Activated CD4-positive, alpha-beta T cell treated with anti-CD3 and anti-CD28 coated beads for 24 hours (primary cell): ENCODE measurements around the gene KRT72.

Experiments
- DNase-seq, 2 donors: peaks; one replicate each; pipeline ENCODE4 v3.0.0-alpha.2; 2020; ENCODE audit warnings: low read depth in 2 of 2

Gene KRT72

GRCh38 chr12:52630008-52630500 lies 28.8 kb upstream of the KRT72 start:
- DNase-seq, result no peak

- DNase-seq, result no peak
These were observed 28.2 kb upstream of the KRT72 start for GRCh38 chr12:52629281-52630007.

DNA sequence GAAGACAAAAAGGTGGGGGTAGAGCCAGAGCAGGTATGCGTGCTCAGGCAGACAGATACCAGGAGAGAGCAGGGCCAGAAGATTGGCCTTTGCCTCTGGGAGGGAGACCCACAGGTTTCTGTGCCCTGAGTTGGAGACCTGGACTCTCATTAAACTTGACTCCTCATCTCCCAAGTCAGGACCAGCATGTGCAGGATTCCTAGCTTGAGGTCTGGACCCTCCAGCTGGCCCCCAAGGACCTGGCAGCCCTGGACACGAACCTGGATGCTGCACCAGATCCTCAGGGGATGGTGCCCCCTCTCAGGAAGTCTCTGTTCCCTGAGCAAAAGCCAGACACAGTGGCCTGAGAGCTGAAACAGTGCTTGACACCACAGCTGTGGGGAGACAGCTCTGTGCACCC lies 27.6 kb upstream of the KRT72 start:
- no peak for DNase-seq

- DNase-seq, result no peak
These were observed 26.8 kb upstream of the KRT72 start for GRCh38 chr12:52628111-52628507.

- no peak for DNase-seq
These were observed 26.3 kb upstream of the KRT72 start for GRCh38 chr12:52627395-52628110.

DNA sequence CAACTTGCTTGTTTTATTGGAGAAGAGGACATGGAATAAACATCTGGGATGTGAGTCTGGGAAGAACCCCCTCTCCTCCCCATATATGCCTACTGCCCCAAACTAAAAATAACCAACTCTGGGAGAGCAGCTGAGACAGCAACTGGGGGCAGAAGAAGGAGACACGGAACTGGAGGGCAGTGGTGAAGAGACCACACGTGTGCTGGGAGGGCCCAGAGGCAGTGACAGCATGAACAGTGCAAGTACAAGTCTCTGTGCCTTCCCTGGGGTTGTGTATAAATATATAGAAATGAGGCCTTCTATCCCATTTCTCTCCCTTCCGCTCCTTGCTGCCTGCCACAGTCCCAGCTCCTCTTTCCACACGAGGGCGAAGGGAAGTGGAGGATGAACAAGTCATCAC lies 21.1 kb upstream of the KRT72 start:
- DNase-seq, result no peak

DNA sequence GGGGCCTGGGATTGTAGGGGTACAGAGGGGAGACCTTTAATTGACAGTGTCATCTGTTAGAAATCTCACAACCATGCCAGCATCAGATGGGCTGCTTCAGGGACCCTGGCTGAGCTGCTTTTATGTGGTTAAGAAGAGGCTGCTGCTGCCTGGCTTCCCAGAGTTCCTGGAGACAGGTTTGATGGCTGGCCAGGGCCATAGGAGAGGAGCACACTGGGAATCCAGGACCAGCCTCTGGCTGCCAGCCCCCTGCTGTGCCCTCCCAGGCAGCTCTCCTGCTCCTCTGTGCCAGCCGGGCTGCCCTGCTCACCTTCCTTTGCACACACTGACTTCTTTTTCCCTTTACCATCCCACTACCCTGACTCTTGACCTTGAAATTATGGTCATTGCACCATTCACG lies 17.6 kb upstream of the KRT72 start:
- no peak for DNase-seq

DNA sequence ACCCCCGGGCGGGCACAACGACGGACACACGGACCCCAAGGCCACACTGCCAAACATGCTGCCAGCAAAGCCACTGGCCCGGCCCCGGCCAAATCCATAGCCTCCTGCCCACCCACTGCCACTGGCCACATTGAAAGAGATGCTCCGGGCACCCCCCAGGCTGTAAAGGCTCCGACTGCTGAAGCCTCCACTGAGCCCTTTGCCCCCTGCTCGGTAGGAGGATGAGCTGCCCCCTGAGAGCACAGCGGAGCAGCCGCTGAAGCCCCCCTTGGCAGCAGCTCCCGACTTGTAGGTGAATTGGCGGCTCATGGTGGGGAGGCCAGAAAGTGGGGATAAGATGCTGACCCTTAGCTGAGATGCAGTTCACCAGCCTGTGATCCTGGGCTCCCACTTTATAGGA lies 17.0 kb upstream of the KRT72 start, which contains the start of gene KRT73:
Gene KRT73, minus strand, starts transcription at position 344 of the 400 bp plus-strand sequence. Its CDS starts 35 bp downstream, at position 309.
- no peak for DNase-seq

GRCh38 chr12:52617403-52617785 lies 16.1 kb upstream of the KRT72 start:
- no peak for DNase-seq

- no peak for DNase-seq
These were observed 15.6 kb upstream of the KRT72 start for GRCh38 chr12:52616680-52617402.

GRCh38 chr12:52615912-52616311 lies 14.6 kb upstream of the KRT72 start:
- DNase-seq, result no peak

GRCh38 chr12:52615208-52615868 lies 14.1 kb upstream of the KRT72 start:
- DNase-seq, result no peak

- DNase-seq, result no peak
These were observed 13.3 kb upstream of the KRT72 start for GRCh38 chr12:52614381-52615207.

DNA sequence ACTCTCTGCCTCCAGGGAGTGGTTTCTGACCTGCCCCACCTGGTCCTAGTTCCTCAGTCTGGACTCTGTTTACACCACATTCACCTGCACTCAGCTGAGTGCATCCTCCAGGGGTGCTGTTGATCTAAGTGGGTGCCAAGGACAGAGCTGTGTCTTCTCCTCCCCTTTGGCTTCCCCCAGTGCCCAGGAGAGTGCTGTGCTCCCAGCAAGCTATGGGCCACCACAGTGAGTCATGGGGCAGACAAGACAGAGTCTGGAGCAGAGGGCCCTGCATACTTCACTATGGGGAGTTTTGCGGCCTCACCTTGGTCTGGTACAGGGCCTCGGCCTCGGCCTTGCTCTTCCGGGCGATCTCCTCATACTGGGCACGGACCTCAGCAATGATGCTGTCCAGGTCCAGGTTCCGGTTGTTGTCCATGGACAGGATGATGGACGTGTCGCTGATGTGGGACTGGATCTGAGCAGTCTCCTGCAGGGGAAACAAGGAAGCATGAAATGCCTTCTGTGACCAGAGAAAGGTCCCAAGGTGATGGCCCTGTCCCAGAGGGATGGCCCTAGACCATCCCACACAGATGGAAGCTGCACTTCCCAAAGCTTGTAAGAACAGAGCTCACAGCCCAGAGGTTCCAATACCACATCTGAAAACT lies 12.2 kb upstream of the KRT72 start:
- no peak for DNase-seq

DNA sequence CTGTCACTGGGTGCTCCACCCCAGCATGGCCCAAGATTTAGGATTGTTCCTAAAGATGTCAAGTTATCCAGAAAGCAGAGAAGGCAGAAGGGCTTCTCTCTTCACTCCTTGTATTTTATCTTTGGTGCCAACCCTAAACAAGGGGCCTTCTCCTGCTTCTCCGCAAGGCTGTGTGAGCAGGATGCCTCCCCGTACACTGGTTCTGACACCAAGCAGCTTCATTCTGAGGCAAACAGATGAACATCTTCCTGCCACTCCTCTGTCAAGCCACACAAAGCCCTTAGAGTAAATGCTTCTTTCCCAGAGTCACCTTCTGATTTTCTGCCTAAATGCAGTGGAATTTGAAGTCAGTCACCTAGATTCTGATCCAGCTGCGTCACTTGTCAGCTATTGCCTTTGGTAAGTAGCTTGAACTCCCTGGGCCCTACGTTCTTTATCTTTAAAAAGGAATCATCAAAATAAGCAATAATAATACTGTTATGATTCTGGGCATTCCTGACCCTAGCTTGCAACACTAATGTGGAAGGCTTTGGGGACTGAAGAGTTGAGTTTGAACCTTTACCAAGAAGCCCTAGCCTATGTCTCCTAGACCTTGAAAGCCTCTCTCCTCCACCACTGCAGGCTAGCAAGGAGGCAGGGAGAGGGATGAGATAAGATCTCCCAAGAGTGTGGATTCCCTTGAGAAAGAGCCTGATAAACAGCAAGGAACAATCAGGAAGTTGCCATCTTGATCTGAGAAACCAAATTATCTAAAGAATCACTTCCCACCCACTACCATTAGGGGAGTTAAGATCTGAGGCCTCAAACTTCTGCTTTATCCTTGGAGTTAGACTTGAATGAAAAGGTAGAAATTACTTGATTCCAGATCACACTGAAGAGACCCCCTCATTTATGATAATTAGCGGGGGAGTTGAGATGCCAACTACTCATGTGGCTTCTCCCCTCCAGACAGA lies 11.4 kb upstream of the KRT72 start:
- no peak for DNase-seq

GRCh38 chr12:52611080-52611468 lies 9.8 kb upstream of the KRT72 start:
- no peak for DNase-seq

DNA sequence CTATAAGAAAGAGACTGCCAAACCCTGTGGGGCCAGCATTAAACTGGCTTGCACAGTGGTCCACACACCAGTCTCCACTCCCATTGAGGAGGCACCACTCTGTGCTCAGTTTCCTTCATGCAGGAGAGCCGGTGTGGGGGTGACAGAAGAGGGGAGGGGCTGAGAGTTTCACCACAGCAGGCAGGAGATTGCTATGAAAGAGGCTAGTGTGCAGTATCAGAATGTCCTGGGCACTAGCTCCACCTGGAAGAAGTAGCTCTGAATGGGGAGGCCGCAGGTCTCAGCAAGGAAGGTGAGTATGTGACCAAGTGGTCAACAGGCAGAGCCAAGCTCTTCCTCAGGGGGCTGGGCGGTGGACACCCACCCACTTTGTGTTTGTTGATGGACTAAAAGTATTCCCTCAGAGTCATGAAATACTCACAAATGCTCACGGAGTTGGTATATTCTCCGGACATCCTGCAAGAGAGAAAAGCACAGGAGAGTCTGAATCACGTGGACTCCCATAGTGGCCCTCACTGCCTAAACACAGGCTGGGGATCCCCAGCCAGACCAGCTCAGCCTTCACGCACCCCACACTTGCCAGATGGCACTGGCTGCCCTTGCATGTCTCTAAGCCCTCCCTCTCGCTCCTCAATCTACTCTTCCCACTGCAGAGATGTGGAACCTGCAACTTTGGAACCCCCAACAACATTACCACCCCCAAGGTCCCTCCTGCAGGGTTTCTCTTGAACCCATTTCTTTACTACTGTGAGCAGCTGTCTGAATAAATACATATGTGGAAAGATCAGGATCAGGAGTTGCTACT lies 7.8 kb upstream of the KRT72 start:
- no peak for DNase-seq

GRCh38 chr12:52608161-52608560 lies 6.9 kb upstream of the KRT72 start:
- DNase-seq, result no peak

GRCh38 chr12:52607314-52607713 lies 6.1 kb upstream of the KRT72 start:
- no peak for DNase-seq
